GM19397 (cell line): Measurements from ENCODE around the gene L1CAM.

Experiments
- ATAC-seq: cut with Tn5 transposase; IDR thresholded peaks from one replicate; pipeline ENCODE4 v1.9.1; 2021; ENCODE audit warnings: mild to moderate bottlenecking, moderate library complexity; ENCODE audit not compliant: unreplicated experiment

Gene L1CAM

DNA sequence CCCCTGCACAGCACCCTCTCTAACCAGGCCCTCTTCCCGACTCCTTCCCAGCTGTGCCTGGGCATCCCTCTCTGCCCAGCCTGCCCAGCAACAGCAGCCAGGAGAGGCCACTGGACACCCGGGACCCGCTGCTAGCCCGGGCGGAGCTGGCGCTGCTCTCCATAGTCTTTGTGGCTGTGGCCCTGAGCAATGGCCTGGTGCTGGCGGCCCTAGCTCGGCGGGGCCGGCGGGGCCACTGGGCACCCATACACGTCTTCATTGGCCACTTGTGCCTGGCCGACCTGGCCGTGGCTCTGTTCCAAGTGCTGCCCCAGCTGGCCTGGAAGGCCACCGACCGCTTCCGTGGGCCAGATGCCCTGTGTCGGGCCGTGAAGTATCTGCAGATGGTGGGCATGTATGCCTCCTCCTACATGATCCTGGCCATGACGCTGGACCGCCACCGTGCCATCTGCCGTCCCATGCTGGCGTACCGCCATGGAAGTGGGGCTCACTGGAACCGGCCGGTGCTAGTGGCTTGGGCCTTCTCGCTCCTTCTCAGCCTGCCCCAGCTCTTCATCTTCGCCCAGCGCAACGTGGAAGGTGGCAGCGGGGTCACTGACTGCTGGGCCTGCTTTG, 19.6 kb upstream of the L1CAM start:
- ATAC-seq: no peak

DNA sequence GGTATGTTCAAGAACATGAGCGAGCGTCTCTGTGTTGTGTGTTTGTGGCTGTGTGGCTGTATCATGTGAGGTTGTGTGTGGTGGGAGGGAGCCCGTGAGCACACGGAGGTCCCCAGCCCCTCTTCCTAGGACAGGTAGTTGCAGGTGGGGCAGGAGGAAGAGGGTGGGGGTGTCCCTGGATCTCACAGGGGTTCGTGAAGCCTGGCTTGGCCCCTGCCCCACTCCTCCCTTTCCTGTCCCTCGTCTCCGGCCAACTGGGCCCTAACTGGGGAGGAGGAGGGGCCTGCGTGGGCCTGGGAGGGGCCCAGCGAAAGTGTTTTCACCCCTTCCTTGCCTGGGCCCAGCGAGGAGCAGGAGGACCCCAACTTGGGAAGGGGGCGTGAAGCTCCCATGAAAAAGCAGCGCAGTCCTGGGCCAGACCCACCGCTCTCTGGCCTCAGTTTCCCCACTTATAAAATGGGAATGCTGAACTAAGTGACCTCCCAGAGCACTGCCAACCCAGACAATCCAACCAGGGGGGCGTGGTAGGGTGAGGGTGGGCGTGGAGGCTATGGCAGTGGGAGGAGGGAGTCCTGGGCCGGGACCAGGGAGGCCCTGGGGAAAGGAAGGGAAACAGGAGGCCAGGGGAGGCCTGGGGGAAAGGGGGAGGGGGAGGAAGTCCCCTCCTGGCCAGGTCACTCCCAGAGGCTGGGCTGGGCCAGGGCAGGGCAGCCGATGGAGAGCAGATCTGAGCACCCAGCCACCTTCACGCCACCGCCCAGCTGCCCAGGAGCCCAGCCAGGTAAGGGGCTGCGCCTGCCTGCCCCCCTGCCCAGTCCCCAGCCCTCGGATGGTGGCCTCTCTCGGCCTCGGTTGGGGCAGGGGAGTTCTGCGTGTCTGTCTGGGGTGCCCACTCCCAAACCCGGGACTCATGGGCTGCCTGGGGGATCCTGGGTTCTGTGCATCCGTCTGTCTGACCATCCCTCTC, 18.3 kb upstream of the L1CAM start, which contains the start of gene AVPR2:
AVPR2 (plus strand) TSS at position 683 of the 967 bp plus-strand sequence. CDS start 473 bp downstream, outside the sequence.
- no peak for ATAC-seq

DNA sequence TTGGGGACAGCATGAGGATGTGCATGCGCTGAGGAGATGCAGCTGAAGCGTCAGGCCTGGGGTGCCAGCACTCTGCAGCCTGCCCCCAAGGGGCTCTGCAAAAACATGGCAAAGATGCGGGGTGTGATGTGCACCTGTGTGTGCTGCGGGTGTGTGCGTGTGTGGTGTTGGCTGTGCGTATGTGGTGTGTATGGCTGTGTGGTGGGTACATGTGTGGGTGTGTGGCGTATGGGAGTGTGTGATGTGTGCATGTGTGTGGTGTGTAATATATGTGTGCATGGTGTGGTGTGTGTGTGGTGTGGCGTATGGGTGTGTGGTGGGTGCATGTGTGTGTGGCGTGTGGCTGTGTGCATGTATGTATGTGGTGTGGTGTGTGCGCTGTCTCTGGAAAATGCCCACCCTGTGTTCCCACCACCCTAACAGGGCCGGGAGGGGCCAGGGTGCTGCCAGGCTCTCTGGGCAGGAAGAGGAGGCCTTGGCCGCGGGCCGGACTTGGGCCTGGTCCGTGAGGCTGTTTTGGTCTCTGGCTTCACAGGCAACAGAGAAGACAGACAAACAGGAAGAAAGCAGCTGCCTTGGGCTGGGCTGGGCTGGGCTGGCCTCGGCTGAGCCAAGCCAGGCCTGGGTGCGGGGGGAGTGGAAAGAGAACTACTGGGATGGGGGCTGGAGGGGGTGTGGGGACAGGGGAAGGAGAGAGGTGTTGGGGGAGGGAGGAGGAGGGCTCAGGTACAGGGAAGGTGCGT, 17.4 kb upstream of the L1CAM start:
- ATAC-seq: no peak

DNA sequence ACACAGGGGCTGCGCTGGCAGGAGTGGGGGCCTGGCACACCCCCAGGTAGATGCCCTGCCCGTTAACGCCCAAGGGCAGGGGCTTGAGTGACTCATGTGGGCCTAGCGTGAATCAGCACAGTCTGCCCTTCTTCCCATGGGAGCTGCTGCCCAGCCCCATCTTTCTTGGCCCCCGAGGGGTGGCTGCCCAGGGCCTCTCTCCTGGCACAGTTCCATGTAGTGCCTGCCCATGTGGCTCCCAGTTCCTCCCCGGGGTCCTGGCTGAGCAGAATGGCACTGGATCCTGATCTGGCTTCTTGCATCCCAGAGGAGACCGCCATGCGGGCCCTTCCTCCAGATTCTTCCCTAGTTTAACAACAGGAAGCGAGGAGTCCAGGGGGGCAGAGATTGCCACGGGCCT, 16.4 kb upstream of the L1CAM start:
- no peak for ATAC-seq

DNA sequence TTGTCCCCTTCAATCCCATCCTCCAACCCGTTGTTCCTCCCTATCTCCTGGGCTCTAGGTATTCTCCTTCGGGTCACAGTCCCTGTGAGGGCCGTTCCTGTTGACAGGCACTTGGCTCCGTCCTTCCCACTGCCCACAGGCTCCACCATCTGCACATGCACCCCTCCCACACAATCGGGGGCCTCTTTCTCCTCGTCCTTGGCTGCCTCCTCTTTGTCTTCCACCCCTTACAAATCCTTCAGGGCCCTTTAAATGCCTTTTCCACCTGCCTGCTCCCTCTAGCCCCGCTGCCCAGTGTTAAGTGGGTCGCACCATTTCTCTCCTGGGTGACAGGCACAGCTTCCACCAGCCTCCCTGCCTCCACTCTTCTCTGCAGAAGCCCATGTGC, 15.8 kb upstream of the L1CAM start:
- ATAC-seq: no peak

DNA sequence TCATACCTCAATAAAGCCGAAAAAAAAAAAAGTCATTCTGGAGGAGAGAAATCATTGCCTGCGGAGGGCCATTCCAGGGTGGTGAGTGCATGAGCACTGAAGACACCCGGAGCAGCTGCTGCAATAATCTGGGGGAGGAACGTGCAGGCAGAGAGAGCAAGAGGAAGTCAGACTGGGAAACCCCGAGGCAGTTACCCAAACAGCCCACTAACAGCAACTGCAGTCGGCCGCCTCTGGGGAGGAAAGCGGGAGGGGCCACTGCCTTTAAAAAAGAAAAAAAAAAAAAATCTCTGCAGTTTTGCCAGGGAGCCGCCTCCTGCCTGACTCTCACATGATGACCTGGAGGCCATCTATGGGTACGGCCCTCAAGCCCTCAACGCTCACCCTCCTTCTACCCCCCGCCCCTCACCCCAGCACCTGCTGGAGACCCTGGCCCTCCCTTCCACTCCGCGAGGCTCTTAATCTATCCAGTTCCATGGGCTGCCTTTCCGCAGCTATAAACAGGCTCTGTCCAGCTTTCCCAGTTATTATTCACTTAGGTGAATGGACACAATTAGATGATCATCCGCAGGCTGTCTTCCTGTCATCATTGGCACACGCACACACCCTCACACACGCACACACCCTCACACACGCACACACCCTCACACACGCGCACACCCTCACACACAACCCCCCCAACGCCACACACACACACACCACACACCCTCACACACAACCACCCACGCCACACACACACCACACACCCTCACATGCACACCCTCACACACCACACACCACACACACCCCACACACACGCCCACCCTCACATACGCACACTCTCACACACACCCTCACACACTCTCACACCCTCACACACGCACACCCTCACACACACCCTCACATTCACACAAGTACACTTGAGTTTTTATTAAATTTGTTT, 15.1 kb upstream of the L1CAM start:
- ATAC-seq: no peak

DNA sequence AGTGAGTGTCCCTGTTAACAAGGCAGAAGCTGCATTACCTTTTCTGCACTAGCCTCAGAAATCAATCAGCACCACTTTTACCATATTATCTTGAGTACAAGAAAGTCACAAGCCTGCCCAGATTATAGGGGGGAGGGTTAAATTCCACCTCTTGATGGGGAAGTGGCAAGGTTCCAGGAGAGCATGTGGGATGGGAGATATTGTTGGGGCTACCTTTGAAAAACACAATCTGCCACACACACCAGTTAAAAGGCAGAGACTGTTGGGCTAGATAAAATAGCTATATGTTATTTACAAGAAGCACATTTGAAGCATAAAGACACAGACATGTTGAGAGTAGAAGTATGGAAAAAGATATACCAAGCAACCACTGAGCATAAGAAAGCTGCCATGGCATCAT, 11.9 kb upstream of the L1CAM start:
- ATAC-seq: no peak

DNA sequence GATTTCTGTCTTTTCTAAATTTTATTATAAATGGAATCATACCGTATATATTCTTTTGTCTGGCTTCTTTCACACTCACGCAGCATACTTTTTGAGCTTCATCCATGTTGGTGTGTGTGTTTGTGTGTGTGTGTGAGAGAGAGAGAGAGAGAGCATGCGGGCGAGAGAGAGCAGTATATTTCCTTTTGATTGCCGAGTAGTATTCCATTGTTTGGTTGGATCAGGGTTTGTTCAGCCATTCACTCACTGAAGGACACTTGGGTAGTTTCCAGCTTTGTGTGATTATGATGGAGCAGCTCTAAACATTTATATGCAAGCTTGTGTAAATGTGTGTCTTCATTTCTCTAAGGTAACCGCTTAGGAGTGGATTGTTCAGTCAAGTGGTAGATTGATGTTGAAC, 3.1 kb upstream of the L1CAM start:
- no peak for ATAC-seq

DNA sequence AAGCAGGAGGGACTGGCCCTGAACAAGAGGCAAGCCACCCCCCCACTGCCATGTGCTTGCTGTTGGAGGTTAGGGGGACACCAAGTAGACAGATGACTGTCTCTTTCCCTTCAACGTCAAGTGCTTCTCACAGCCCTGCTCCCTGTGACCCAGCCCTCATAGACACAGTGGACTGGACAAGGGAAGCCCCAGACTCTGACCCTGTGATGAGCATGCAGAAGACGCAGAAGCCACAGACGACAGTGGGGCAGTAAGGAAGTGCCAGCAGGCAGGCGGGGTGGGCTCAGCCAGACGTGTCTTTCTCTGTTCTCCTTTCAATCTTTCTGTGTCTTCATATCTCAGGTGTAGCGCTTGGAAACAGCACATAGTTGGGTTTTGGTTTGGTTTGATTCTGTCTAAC, 2.4 kb upstream of the L1CAM start:
- ATAC-seq: no peak

DNA sequence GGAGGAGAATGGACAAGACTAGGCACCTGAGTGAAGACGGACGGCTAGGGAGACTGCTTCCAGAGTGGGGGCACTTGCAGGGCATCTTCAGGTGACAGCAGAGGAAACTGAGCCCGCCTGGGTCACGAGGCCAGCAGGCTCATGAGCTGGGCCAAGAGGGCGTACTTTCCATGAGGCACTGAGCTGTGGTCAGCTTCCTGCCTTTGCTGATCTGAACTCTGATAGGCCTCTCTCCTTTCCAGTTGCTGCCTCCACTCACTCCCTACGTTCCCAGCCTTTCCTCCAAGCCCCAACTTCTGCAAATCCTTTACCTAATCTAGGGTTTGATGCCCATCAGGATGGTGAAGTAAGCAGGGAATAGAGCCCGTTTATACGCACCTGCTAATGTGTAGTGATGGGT, 1.4 kb upstream of the L1CAM start:
- ATAC-seq: no peak

DNA sequence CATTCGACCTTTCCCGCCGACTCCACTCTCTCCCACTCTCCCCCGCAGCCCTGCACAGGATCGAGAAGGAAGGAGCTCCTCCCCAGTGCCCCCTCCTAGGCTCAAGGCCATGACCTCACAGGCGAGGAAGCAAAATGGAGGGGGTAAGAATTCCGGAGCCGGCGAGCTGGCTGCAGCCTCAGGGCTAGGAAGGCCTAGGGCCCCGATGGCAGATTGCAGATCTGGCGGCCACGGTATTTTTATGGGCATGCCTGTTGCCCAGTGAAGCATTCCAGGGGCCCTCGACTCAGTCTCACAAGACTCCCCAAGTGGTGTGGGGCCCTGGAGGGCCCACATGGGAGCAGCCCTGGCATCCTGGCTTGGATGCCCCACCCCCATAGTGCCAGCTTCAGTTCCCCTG, 942 bp upstream of the L1CAM start:
- no peak for ATAC-seq

DNA sequence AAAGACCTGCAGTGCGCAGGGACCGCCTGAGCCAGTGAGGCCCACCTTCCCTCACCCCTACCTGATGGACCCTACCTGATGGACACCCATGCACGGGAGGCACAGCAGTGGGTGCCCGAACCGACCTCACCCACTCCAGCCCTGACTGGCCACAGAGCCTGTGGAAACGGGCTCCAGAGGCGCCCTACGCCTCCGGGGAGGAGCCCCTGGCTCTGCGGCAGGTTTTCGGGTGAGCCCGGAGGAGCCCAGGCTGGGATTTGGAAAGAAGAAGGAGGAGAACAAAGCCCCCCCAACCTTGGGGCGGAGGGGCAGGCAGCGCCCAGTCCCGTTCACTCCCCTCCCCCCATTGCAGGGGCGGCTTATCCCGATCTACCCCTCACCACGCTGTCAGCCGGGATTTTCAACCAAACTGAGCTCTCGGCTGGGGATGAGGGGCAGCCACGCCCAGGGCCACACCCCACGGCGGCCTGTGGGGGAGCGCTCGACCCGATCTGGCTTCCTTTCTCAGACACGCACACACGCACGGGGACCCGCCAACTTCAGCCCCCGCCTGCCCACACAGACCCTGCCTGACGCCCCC, 675 bp downstream of the L1CAM start:
- no peak for ATAC-seq

DNA sequence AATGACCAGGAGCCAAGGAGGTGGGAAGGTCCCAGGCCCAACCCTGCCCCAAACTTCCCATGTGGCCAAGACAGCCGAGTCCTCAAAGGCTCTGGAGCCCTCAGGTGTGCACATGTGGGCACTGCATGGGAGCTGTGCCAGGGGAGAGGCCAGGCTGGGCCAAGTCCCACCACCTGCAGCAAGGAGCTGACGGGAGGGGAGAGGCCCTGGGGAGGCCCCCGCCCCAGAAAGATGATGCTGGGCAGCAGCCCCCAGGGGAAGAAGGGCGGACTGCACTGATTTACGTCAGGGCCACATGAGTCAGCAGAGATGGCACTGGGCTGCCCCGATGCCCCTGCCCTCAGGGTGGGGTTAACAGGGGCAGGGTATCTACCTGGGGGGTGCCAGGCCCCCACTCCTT, 1.4 kb downstream of the L1CAM start:
- ATAC-seq: no peak

DNA sequence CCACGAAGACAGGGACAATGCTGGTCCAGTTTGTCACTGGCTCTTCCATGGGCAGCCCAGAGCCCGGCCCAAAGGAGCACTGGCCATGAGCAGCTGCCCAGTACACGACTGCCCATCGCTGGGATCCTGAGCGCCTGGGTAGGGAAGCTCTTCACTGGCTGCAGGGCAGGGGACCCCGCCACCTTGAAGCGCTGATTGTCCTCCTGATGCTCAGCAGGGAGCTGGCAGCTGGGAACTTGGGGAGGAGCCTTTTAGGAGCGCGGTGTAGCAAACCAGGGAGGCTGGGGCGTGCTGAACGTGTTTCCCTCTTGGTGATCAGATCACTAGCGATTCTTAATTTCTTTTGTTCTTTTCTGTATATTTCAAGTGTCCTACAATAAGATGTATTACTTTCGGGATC, 1.8 kb downstream of the L1CAM start:
- ATAC-seq: no peak

DNA sequence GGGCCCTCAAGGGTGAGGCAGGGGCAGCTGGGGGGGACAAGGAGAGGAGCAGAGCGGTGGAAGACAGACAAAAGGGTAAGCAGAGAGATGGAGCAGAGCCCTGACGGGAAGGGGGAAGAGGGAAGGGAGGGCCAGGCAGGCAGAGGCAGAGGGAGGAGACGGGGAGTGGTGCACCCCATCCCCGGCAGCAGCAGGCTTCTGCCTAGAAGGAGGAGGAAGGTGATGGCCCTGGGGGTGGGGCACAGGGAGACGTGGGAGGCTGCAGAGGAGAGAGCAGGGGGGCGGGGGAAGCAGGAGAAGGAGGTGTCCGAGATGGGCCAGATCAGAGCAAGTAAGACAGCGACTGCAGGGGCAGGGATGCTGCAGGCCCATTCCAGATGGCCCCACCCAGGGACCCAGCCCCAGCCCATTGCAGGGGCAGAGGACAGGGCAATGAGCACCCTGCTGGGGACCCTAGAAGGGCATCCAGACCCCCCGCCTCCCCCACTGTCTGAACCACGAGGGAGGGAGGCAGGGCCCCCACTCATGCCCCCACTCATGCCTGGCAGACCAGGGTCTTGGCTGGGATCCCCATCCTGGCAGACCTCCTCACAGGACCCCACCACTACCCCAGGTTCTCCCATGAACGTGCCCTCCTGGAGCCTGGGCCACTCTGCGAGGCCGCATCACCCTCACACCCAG, 2.7 kb downstream of the L1CAM start:
- ATAC-seq: no peak

DNA sequence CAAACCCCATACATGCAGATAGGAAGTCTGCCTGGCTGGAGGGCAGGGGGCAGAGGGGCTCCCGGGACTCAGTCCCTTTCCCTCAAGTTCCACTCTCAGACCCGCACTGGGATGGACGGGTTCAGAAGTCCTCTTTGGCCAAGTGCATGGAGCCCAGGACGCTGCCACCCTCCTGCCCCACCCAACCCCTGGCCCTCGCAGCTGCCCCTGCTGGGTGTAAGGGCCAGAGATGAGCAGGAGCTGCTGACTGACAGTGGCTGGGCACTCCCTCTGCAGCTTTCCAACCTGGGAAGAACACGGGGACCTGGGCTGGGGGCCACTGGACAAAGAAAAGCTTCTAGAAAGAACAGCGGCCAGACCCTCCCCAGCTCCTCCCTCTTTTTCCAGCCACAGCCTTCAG, 3.4 kb downstream of the L1CAM start:
- no peak for ATAC-seq

DNA sequence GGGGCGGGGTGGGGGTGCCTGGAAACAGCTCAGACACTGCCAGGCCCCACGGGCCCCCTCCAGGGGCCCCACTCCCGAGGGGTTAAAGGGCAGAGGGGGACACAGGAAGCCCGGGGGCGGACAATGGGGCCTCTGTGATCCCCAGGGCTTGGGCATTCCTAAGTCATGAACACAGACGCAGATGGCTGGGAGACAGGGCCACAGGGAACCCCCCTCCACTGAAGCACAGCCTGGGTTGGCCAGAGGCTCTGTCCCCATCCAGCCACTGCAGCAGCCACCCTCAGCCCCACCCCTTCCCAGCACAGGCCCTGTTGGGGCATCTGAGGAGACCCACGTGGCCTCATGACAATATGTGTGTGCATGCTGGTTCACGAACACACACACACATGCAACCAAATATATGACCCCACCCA, 3.9 kb downstream of the L1CAM start:
- ATAC-seq: no peak

DNA sequence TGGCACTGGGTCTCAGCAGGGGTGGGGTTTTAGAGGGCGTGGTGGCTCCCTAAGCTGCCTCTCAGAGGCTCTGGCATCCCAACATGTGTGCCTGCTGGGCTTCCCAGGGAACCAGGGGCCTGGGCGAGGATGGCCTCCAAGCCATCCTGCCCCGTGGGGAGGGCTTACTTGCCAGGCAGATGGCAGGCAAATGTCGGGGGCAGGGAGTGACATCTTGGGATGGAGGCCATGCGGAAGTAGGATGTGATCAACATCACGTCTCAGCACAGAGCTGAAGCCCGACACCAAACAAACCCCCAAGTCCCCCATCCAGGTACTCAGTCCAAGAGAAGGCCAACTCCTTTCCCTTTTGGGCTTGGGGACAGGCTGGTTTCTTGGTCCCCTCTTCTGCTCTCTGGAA, 4.7 kb downstream of the L1CAM start:
- no peak for ATAC-seq

DNA sequence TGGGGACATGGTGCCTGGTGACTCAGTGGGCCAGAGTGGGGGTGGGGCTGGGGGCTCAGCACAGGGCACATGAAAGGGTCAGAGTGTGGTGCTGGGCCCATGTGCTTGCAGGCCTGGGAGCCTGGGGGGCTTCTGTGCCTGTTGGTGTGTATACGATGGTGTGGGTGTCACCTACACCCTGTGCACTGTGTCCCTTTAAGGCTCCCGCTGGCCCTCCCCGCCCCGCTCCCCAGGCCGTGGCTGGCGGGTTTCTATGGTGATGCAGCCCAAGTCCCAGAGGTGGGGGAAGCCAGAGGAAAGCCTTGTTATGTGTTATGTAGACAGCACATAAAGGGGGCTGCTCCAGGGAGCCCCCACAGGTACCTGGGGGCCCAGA, 5.5 kb downstream of the L1CAM start:
- no peak for ATAC-seq
